Neural cell (in vitro differentiated cells): Measurements from ENCODE around the gene RUFY3.

Source experiments
- CTCF ChIP-seq: fragments of 450-650 bp; IDR thresholded peaks from 2 replicates; pipeline ENCODE4 v1.5.1; 2014; ENCODE audit warnings: antibody characterized with exemption, mild to moderate bottlenecking, moderate library complexity; ENCODE audit not compliant: poor library complexity, severe bottlenecking
- EP300 ChIP-seq: fragments of 450-650 bp; conservative IDR thresholded peaks from 2 replicates; pipeline ENCODE4 v1.6.1; 2014; ENCODE audit warnings: antibody characterized with exemption, mild to moderate bottlenecking, moderate library complexity; ENCODE audit not compliant: poor library complexity, severe bottlenecking
- EZH2 ChIP-seq: fragments of 200-600, 300-800 bp; shearing (Covaris generic), sonication (generic); IDR thresholded peaks from 2 replicates; pipeline ENCODE4 v1.6.1; 2014; ENCODE audit warnings: antibody characterized with exemption, low read length, borderline replicate concordance, mild to moderate bottlenecking; ENCODE audit not compliant: insufficient read depth, poor library complexity, severe bottlenecking
- MXI1 ChIP-seq: fragments of 450-650 bp; conservative IDR thresholded peaks from 2 replicates; pipeline ENCODE4 v1.6.1; 2014; ENCODE audit warnings: antibody characterized with exemption, mild to moderate bottlenecking; ENCODE audit not compliant: poor library complexity, severe bottlenecking
- POLR2AphosphoS5 ChIP-seq: IDR thresholded peaks from 2 replicates; pipeline ENCODE4 v1.6.1; 2012
- REST ChIP-seq: IDR thresholded peaks from 2 replicates; pipeline ENCODE4 v1.6.1; 2012; ENCODE audit warnings: borderline replicate concordance
- SMC3 ChIP-seq: fragments of 450-650 bp; conservative IDR thresholded peaks from 2 replicates; pipeline ENCODE4 v1.6.1; 2014; ENCODE audit warnings: antibody characterized with exemption, mild to moderate bottlenecking, moderate library complexity; ENCODE audit not compliant: poor library complexity
- TAF1 ChIP-seq: IDR thresholded peaks from 2 replicates; pipeline ENCODE4 v1.6.1; 2012; ENCODE audit warnings: low read depth

GRCh38 chr4:70761276-70761816 lies 39.6 kb downstream of the RUFY3 start:
- TF ChIP-seq CTCF (no peak), EZH2 (no peak), REST (no peak), EP300 (no peak), POLR2AphosphoS5 (no peak), SMC3 (no peak), TAF1 (no peak), MXI1 (no peak)
